Posterior cingulate gyrus (tissue), 11 donors: ENCODE data around the gene LRRTM4.
"Not testable (repeated sequence)": the region's sequence is repeated elsewhere in the genome, so short reads cannot be mapped to it uniquely, and the experiment has no call there.

Experiments
- DNase-seq, 10 donors: peaks; one replicate each; pipeline versions ENCODE4 v3.0.0 to v3.0.0-alpha.2; 2020 to 2021; ENCODE audit warnings: mixed read lengths in 3 of 10
- intact Hi-C: fragments of 100-400 bp; cut with DNase I; formaldehyde crosslinking; loops from one replicate; pipeline ENCODE4 v1.15.1; 2023

LRRTM4 gene

DNA sequence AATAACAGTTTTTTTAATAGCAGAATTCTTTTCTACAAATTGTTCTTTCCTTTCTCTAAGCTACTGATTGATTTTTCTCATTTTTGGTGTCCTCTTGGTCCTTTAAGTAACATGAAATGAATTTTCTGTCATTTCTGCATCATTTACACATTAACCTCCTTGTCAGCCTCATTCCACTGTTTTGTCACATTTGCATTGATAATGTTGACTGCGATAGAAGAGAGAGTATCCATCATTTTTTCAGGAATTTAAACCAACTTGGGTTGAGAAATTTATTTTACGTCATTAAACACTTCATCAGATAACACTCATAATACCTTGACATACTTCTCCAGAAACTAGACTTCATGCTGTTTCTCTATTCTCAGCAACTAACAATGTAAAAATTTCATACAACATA lies 422.2 kb downstream of the LRRTM4 start:
- no peak for DNase-seq
- intact Hi-C loops: no loop called here

DNA sequence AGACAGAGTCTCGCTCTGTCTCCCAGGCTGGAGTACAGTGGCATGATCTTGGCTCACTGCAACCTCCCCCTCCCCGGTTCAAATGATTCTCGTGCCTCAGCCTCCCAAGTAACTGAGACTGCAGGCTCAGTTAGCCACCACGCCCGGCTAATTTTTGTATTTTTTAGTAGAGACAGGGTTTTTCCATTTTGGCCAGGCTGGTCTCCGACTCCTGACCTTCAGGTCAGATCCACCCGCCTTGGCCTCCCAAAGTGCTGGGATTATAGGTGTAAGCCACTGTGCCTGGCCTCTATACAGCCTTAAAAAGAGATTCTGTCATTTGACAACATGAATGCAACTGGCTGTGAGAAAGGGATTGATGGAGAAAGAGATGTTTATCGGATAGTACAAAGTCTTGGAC lies 426.7 kb downstream of the LRRTM4 start:
- DNase-seq, intact Hi-C loops: not testable (repeated sequence)

DNA sequence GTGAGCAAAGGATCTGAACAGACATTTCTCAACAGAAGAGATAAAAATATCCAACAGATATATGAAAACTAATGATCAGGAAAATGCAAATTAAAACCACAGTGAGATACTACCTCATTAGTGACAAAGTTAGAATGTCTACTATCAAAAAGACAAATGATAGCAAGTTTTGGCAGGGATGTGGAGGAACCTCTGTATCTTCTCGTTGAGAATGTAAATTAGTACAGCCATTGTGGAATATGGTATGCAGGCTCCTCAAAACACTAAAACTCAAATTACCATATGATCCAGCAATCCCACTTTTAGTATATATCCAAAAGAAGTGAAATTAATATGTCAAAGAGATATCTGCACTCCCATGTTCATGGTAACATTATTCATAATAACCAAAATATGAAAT lies 427.1 kb downstream of the LRRTM4 start:
- no peak for DNase-seq
- intact Hi-C loops: no loop called here

DNA sequence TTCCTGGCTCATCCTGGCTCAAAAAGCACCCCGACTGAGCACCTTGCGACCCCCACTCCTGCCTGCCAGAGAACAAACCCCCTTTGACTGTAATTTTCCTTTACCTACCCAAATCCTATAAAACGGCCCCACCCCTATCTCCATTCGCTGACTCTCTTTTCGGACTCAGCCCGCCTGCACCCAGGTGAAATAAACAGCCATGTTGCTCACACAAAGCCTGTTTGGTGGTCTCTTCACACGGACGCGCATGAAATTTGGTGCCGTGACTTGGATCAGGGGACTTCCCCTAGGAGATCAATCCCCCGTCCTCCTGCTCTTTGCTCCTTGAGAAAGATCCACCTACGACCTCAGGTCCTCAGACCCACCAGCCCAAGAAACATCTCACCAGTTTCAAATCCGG lies 433.8 kb downstream of the LRRTM4 start:
- intact Hi-C loops: not testable (repeated sequence)
- peak in 1 of 10 donors; percentile 43 for DNase-seq

DNA sequence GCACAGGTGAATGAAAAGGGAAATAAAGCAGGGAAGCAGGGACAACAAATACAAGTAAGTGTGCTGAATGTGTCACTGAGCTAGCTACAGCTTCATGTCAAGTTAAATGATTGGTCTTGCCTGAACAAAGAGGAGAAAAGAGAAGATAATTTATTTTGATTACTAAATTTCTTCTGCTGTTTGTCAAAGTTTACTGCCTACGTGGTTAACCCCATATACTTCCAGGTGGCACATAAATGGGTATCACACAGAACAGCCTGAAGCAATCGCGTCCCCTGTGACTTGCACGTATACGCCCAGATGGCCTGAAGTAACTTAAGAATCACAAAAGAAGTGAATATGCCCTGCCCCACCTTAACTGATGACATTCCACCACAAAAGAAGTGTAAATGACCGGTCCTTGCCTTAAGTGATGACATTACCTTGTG lies 434.2 kb downstream of the LRRTM4 start:
- intact Hi-C loops: no loop called here
- DNase-seq: no peak

- intact Hi-C loops: no loop called here
Observed at GRCh38 chr2:77086478-77086877, 435.7 kb downstream of the LRRTM4 start.

DNA sequence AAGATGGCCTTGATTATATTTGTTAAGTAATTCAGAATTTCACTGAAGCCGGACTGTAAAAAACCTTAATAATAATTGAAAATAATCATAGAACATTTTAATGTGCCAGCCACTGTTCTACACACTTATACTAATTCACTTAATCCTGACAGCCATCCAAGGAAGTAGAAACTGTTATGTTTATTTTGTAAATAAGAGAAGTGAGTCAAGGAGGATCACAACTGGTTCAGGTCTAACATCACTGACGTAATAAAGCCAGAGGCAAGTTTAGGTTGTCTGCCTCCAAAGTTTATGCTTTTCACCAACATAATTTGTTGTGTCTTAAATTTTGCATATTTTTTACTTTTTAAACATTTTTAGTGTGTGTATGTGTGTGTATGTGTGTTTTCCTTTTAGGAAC lies 436.1 kb downstream of the LRRTM4 start:
- no peak for DNase-seq
- intact Hi-C loops: no loop called here

More at GRCh38 chr2:77086478-77086877, 435.7 kb downstream of the LRRTM4 start:
- peak in 2 of 10 donors; percentile 48 to 55 for DNase-seq

DNA sequence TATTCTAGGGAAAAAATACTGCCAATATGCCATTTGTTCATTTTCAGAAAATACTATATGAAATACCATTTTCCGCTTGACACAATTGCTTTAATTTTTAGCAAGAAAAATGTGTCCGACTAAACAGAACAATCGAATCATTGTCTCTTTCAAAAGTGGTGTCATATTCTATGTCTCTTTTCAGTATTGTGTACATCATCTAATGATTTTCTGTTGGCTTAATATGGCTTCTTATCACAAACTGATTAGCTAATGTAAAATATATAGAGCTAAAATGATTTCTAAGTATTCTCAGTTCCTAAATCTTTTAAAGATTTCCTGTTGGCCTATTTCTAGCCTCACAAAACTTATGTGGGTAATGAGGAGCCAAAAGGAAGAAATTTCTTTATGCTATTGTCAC lies 436.6 kb downstream of the LRRTM4 start:
- DNase-seq: no peak
- intact Hi-C loops: no loop called here

DNA sequence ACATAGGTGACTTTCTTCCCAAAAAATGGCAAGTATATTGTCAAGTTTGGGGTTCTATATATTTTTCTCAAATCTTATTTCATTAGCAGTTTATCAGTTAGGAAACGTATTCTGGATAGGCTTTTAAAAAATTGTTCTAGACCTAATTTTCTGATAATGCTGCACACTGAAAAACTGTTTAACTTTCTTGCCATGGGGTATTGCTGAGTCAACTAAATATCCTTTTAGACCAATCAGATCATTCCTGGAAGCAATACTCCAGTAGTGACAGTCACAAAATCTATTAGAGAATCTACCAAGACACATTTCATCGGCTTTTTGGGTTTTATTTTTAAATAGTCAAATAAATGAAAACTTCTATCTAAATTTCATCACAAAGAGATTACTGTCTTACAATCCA lies 440.6 kb downstream of the LRRTM4 start:
- DNase-seq: no peak
- intact Hi-C loops: no loop called here

DNA sequence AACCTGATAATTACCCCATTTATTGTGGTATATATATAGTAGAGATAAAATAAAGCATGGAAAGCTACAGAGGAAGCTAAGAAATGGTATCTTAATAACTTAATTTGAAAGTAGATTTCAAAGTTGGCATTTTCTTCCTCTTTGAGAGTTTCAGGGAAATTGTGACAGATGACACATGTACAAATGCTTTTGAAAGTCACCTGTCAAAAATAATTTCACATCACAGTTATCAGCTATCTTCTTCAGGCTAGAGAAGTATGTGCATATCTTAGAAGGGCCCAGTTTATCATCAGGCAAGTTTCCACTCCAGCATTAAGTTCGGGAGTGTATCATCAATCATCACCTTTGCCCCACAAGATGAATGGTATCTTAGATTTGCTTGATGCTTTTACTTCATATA lies 457.9 kb downstream of the LRRTM4 start:
- intact Hi-C loops: no loop called here
- DNase-seq: no peak

GRCh38 chr2:77054938-77055337 lies 467.2 kb downstream of the LRRTM4 start:
- intact Hi-C loops: no loop called here
- peak in 2 of 10 donors; percentile 7 to 49 for DNase-seq

- intact Hi-C loops: no loop called here
- DNase-seq: no peak
Observed at GRCh38 chr2:77046339-77046738, 475.8 kb downstream of the LRRTM4 start.

DNA sequence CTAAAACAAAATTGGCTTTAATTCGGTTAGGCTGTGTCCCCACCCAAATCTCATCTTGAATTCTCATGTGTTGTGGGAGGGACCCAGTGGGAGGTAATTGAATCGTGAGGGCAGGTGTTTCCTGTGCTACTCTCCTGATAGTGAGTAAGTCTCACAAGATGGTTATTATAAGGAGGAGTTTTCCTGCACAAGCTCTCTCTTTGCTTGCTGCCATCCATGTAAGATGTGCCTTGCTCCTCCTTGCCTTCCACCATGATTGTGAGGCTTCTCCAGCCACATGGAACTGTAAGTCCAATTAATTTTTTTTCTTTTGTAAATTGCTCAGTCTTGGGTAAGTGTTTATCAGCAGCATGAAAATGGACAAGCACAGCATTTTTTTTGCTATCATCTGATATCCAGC lies 476.7 kb downstream of the LRRTM4 start:
- DNase-seq, intact Hi-C loops: not testable (repeated sequence)

DNA sequence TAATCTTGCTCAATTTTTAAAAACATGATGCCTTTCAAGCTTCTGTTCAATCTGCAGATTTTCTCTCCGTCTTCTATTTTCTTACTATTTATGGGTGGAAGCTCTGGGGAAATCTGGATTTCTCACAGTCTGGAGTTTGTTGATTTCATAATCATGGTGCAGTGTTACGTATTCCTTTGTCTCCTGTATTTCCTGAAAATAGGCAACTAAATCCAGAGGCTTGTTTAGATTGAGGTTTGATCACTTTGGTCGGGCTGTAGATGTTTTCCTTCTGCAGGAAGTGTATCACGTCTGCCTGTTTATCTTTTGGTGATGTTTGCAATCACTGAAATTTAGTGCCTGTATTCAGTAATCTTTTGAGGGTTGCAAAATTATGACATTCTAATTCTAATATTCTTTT lies 487.7 kb downstream of the LRRTM4 start:
- intact Hi-C loops: no loop called here
- DNase-seq: no peak

DNA sequence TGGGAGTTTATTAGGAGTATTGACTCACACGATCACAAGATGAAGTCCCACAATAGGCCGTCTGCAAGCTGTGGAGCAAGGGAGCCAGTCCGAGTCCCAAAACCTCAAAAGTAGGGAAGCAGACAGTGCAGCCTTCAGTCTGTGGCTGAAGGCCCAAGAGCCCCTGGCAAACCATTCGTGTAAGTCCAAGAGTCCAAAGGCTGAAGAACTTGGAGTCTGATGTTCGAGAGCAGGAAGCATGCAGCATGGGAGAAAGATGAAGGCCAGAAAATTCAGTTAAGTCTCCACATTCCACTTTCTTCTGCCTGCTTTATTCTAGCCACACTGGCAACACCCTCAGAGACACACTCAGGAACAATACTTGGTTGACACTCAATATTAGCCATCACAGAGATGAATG lies 492.9 kb downstream of the LRRTM4 start:
- intact Hi-C loops, DNase-seq: not testable (repeated sequence)

DNA sequence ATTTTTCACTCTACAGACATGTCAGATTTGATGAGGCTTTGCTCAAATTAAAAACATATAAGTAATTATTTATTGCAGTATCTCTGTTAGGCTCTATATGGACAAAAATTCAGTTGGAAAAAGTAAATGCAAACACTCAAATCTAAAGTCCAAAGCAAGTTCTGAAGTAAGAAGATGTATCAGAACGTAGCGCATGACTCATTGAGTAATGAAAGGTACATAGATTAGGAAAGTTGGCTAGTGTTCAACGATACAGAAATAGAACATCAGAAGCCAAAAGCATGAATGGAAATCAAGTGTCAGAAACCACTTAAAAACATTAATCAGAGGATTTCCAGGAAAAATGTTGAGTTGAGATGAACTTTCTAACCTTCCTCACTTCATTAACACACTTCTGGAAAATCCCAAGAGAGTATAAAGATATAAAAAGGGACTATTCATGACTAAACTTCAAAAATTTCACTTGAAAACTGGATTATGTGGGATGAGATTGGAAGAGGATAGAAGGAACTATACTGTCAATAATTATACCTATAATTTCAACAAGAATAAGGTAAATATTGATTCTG lies 494.1 kb downstream of the LRRTM4 start:
- no peak for DNase-seq
- intact Hi-C loops: no loop called here

- no peak for DNase-seq
- intact Hi-C loops: no loop called here
Observed at GRCh38 chr2:77025714-77026113, 496.5 kb downstream of the LRRTM4 start.

DNA sequence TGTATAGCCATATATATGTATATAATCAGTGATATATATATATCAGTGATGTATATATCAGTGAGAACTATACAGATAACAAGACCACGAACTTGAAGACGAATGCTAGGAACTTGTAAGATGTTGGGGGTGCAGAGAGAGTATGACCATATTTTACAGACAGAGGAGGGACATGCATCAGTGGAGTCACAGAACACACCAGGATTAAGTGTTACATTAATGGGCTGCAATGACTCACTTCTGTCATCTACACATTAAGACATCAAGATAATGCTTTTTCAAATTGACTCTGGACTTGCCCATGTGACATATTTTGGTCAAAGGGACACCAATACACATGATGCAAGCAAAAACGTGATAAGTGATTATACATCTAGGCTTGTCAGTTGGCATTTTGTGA lies 501.0 kb downstream of the LRRTM4 start:
- DNase-seq: no peak
- intact Hi-C loops: no loop called here

GRCh38 chr2:77018219-77018618 lies 504.0 kb downstream of the LRRTM4 start:
- intact Hi-C loops: no loop called here

GRCh38 chr2:77017355-77017745 lies 504.8 kb downstream of the LRRTM4 start:
- DNase-seq: no peak

More at GRCh38 chr2:77018219-77018618, 504.0 kb downstream of the LRRTM4 start:
- no peak for DNase-seq

DNA sequence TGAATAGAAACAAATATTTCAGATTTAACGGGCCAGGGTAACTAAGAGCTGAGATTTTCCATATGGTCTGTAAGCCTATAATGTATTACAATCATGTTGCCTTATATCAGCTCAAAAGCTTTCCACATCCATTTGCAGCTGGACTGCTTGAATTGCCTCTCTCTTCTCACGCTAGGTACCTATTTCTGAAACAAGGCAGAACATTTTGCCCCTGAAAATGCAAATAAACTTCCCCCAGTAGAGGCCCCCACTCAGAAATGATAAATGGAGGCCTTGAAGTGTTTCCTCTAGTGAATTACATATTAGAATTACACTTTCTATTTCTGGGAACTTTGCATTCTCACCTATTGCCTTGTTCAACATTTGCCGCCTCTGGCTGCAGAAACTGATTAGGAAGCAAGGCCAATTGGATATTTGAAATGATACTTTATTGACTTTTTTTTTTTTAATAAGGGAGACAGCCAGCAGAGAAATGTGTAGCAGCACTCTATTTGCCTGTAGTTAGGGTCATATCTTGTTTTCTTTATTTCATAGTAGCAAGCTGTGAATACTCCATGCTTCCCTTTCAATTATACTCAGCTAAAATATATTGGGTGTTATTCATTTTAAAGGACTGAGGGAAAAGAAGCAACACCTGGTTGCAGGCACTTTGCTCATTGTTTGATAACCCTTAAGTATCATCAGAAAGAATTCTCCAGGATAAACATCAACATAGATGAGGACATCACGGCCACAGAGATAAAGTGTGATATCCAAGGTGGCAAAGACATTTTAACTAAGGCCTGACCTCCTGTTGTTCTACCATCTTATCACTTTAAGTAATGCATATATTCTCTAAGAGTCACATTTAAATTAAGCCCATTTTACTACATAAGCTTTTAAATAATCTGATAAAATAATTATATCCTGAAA lies 505.5 kb downstream of the LRRTM4 start:
- intact Hi-C loops: no loop called here
- DNase-seq: no peak

More at GRCh38 chr2:77017355-77017745, 504.8 kb downstream of the LRRTM4 start:
- intact Hi-C loops: no loop called here

DNA sequence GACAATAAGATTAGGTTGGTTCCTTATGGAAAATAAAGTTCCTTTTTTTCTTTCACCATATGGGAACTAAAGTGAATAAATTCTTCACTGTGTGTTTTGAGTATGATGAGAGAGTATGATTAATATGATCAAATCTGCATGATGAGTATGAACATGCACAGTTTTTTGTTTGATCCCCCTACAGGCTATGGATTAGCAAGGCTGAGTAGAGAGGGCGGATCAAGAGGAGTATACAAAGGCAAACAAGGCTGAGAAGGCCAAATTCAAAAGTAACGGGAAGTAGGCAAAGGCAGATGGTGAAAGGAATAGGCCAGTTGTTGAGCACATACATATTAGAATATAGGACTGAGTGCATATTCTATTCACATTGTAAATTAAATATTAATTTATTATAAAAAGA lies 508.2 kb downstream of the LRRTM4 start:
- intact Hi-C loops: no loop called here
- DNase-seq: no peak
